AG08395 (cell line): ENCODE data around the gene TICAM1.
A peak's percentile ranks its signal among the peaks of the same experiment; 100 is the strongest.
"Not testable (repeated sequence)": the region's sequence is repeated elsewhere in the genome, so short reads cannot be mapped to it uniquely, and the experiment has no call there.

Source experiments
- DNase-seq: peaks from one replicate; pipeline ENCODE4 v3.0.0; 2012; ENCODE audit warnings: mixed read lengths, low spot score

Gene TICAM1

GRCh38 chr19:4803736-4804695 is 27.5 kb downstream of the TICAM1 start:
- peak; percentile 50 for DNase-seq

GRCh38 chr19:4802711-4803110 is 28.8 kb downstream of the TICAM1 start:
- no peak for DNase-seq

- no peak for DNase-seq
Observed at GRCh38 chr19:4801085-4801619, 30.4 kb downstream of the TICAM1 start.

GRCh38 chr19:4800591-4801081 is 30.9 kb downstream of the TICAM1 start:
- no peak for DNase-seq

- DNase-seq: no peak
Observed at GRCh38 chr19:4795400-4795799, 36.1 kb downstream of the TICAM1 start.

- no peak for DNase-seq
Observed at GRCh38 chr19:4794971-4795370, 36.5 kb downstream of the TICAM1 start.

- DNase-seq: not testable (repeated sequence)
Observed at GRCh38 chr19:4793278-4793677, 38.2 kb downstream of the TICAM1 start.

GRCh38 chr19:4792866-4793195 is 38.7 kb downstream of the TICAM1 start:
- not testable (repeated sequence) for DNase-seq

- DNase-seq: not testable (repeated sequence)
Observed at GRCh38 chr19:4792019-4792865, 39.3 kb downstream of the TICAM1 start.

GRCh38 chr19:4791183-4792018 is 40.1 kb downstream of the TICAM1 start, which contains the start of gene FEM1A:
TSS of gene FEM1A (plus strand) at chr19:4791734. CDS start at chr19:4791855, 121 bp downstream.
- DNase-seq: peak; percentile 98

GRCh38 chr19:4786412-4787016 is 45.0 kb downstream of the TICAM1 start:
- DNase-seq: not testable (repeated sequence)

GRCh38 chr19:4781801-4782200 is 49.7 kb downstream of the TICAM1 start:
- DNase-seq: peak; percentile 15

- no peak for DNase-seq
Observed at GRCh38 chr19:4780860-4781259, 50.7 kb downstream of the TICAM1 start.

- not testable (repeated sequence) for DNase-seq
Observed at GRCh38 chr19:4778124-4778523, 53.4 kb downstream of the TICAM1 start.

- no peak for DNase-seq
Observed at GRCh38 chr19:4776436-4777211, 54.9 kb downstream of the TICAM1 start.

GRCh38 chr19:4775627-4776152 is 55.8 kb downstream of the TICAM1 start:
- DNase-seq: no peak

- DNase-seq: no peak
Observed at GRCh38 chr19:4774136-4774535, 57.4 kb downstream of the TICAM1 start.

- DNase-seq: no peak
Observed at GRCh38 chr19:4773047-4773640, 58.4 kb downstream of the TICAM1 start.

- no peak for DNase-seq
Observed at GRCh38 chr19:4772566-4772965, 58.9 kb downstream of the TICAM1 start.
